Activated naive CD8-positive, alpha-beta T cell treated with anti-CD3 and anti-CD28 coated beads, Interleukin-2, amount 50 U/mL, for 16 hours (primary cell): ENCODE results near the gene GLOD5.
A peak's percentile ranks its signal among the peaks of the same experiment; 100 is the strongest.
"Not testable (repeated sequence)": the region's sequence is repeated elsewhere in the genome, so short reads cannot be mapped to it uniquely, and the experiment has no call there.

Source experiments
- DNase-seq: peaks from one replicate; pipeline ENCODE4 v3.0.0-alpha.2; 2020; ENCODE audit warnings: low read depth, low spot score

The GLOD5 gene

DNA sequence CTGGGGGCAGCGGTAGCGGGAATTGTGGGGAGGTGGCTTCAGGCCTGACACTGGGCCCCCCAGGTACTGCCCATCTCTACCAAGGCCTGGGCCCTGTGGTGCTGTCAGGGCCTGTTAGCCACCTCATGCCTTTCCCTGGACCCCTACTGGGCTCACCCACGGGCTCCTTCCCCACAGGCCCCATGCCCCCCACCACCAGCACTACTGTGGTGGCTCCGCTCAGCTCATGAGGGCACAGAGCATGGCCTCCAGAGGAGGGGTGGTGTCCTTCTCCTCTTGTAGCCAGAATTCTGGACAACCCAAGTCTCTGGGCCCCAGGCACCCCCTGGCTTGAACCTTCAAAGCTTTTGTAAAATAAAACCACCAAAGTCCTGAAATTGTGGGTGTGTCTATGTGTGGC, 32.4 kb downstream of the GLOD5 start:
- no peak for DNase-seq

DNA sequence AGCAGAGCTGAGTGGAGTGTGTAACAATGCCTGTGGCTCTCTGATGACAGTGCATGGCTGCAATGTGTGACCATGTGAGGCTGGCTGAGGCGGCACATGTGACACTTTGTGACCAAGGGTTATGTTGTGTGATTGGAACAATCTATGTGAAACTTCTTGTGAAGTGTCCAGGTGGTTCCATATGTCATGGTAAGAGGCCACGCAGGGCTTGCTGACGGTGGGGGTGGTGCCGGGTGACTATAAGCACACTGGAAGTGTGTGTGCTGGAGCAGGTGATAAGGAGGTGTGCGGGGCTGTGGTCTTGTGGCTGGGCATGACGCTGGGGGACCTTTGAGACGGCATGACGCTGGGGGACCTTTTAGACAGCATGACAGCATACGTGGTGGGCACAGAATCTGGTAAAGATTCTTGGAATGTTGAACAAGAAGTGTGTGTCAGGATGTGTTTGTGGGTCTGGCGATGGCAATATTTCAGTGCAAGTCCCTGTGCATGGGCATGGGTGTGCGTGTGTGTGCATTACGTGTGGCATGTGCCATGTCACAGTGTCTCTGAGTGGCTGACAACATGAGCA, 32.9 kb downstream of the GLOD5 start:
- DNase-seq, result no peak

- DNase-seq, result no peak
Measured at GRCh38 chrX:48794911-48795515, 33.5 kb downstream of the GLOD5 start.

GRCh38 chrX:48798318-48798717, 36.8 kb downstream of the GLOD5 start:
- no peak for DNase-seq

DNA sequence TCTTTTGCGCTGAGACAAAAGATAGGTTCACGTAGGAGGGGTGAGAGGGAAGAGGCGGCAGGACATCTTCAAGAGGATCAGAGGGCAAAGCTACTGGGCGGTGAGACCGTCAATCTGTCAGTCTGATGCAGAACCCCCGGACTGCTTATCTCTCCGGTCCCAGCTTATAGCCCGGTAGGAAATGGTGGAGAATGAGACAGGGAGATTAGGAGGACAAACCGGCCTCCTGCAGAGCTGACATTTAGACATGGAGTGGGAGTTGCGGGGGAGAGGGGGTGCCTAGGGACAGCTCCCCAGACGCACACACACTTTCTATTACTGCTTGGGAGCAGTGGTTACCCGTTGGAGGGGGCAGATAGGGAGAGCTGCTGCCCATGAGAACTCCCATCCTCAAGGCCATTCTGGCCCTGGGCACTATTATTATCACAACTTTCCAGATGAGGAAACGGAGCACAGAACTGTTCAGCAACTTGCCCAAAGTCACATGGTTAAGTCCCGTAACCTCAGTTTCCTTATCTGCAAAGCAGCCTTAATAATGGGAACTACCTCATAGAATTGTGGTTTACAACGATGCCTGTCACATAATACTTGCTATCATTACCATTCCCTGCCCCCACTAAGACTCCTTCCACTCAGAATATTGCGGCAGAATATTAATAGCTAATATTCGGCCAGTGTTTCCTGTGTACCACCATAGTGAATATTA, 39.2 kb downstream of the GLOD5 start:
- DNase-seq, result no peak

DNA sequence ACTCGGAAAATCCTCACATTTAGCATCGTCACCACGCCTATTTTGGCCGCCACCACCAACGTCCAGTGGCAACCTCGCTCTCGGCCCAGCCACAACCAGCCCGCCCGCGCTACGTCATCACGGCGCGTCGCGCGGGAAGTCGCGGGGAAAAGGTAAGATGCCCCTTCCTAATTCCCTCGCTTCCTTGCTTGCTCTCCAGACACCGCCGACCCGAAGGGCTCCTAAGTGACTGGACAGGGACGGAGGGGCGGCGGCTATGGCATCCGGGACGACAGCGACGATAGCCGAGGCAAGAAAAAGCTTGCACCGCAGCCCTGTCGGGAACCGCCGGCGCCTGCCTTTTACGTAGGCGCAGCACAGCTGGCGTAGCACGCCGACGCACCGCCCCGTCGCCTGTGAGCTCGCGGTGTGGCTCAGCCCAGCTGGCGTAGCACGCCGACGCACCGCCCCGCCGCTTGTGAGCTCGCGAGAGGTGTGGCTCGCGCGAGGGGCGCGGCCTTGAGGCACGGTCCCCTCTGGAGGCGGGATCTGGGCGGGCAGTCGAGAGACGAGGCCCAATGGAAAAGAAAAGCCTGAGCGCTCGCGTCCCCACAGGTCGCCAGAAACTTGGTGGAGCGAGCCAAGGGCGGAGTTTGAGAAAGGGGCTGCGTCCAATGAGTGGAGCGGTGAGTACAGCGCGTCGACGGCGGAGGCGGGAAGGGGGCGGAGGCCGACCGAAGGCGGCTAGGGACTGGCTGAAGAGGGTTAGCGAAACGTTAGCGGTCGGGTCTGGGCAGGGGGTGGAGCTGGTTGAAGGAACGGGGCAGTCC, 39.9 kb downstream of the GLOD5 start, which contains the start of gene HDAC6:
TSS of gene HDAC6 (plus strand) at position 788 of the 809 bp plus-strand sequence. CDS start 626 bp downstream, outside the sequence.
- DNase-seq, result peak; percentile 84

GRCh38 chrX:48802089-48802904, 40.8 kb downstream of the GLOD5 start:
- DNase-seq, result peak; percentile 20

DNA sequence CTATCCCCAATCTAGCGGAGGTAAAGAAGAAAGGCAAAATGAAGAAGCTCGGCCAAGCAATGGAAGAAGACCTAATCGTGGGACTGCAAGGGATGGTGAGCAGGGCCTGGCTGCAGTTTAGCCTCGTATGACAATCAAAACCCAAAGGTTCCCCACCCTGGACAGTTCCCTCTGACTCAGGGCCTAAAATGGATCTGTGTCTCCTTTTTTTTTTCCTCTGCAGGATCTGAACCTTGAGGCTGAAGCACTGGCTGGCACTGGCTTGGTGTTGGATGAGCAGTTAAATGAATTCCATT, 41.3 kb downstream of the GLOD5 start:
- no peak for DNase-seq

DNA sequence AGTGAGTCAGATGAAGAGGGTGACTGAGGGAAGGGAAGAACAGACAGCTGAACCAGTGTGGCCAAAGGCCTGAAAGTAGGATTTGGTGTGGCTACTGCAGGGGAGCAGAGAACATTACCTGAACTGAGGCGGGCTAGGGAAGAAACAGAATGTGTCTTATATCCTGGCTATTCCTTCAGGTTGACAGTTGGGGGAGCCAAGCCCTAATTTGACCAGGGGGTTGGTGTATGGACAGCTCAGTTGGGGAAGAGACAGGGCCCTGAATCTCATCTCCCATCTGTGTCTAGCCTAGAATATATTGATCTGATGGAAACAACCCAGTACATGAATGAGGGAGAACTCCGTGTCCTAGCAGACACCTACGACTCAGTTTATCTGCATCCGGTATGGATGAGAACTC, 44.5 kb downstream of the GLOD5 start:
- no peak for DNase-seq

GRCh38 chrX:48813644-48814043, 52.1 kb downstream of the GLOD5 start:
- DNase-seq, result no peak

DNA sequence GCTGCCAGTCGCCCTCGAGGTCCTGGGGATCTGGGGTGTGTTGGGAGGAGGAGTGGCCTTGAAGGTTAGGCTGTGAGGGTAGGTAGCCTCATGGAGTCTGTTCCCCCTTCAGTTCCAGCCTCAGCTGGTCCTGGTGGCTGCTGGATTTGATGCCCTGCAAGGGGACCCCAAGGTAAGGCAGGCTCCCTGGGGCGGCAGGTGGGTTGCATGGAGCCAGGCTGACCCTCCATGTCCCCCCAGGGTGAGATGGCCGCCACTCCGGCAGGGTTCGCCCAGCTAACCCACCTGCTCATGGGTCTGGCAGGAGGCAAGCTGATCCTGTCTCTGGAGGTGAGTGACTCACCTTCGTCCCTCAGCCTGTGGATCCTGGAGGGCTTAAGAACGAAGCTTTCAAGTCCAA, 53.2 kb downstream of the GLOD5 start:
- DNase-seq, result no peak

DNA sequence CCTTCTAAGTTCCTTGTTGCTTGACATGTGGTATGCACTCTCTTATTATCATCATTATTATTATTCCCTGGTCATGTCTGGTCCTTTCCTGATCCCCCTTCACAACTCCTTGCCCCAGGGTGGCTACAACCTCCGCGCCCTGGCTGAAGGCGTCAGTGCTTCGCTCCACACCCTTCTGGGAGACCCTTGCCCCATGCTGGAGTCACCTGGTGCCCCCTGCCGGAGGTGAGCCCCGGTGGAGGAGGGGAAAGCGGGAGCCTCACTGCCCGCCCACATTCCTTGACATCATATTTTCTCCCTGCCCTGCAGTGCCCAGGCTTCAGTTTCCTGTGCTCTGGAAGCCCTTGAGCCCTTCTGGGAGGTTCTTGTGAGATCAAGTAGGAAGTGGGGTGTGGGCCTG, 53.7 kb downstream of the GLOD5 start:
- DNase-seq, result no peak

DNA sequence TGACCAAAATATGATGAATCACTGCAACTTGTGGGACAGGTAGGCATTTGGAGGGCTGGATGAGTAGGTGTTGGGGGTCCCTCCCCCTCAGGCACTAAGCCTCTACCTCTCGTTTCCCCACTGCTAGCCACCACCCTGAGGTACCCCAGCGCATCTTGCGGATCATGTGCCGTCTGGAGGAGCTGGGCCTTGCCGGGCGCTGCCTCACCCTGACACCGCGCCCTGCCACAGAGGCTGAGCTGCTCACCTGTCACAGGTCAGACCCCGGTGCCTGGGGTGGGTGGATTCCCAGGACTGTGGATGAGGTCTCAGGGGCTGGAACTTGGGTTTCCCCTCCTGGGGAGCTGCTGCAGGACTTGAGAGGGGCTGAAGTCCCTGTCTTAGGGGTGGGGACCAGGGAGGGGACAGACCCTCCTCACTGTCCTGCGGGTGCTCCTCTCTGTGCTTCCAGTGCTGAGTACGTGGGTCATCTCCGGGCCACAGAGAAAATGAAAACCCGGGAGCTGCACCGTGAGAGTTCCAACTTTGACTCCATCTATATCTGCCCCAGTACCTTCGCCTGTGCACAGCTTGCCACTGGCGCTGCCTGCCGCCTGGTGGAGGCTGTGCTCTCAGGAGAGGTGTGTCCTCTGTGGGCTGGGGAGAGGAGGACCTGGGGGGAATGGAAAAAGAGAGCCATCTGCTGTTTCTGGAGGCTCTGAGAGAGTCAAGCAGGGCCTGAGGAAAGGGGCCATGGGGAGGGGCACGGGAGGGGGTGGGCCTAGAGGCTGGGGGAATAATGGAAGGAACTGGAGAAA, 54.7 kb downstream of the GLOD5 start:
- no peak for DNase-seq

GRCh38 chrX:48818098-48818497, 56.6 kb downstream of the GLOD5 start:
- no peak for DNase-seq

DNA sequence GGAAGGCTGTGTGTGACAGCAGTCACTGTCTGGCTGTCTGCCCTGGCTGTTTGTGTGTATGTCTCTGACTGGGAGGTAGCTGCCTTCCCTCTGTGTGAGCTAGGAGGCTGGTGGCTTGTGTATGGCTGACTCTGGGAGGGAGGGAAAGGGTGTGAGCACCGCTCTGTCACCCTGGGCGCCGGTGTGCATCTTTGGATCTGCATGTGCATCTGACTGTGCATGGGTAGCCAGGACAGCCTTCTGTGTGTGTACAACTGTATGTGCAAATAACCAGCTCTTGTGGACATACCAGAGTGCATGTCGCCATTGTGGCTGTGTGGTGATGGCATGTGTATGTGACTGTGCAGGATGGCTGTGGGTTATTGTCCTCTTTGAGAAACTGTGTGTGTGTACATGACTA, 57.3 kb downstream of the GLOD5 start:
- no peak for DNase-seq

DNA sequence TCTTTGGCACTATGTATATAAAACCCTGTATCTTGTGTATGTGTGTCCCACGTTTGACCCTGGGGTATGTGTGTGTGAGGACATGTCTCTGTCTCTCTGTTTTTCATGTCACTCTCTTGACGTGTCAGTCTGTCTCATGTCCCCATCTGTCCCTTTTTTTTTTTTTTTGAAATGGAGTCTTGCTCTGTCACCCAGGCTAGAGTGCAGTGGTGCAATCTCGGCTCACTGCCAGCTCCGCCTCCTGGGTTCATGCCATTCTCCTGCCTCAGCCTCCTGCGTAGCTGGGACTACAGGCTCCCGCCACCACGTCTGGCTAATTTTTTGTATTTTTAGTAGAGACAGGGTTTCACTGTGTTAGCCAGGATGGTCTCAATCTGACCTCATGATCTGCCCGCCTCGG, 57.8 kb downstream of the GLOD5 start:
- DNase-seq, result not testable (repeated sequence)

GRCh38 chrX:48823053-48823452, 61.5 kb downstream of the GLOD5 start:
- DNase-seq, result no peak
